Right cardiac atrium (tissue), 5 donors: ENCODE measurements around the gene LMCD1. TPM values are rescaled to one million over a fixed set of nuclear protein-coding genes. Genes with fewer than 3 reads are reported as not detected.
A peak's percentile ranks its signal among the peaks of the same experiment; 100 is the strongest.

Source experiments
- ATAC-seq, 2 donors: fragments of 200-7000 bp; cut with Tn5 transposase; one replicate each; pipeline versions ENCODE4 v1.8.0 to v1.9.1; 2020; ENCODE audit warnings: moderate library complexity in 2 of 2, mild to moderate bottlenecking in 1 of 2
- DNase-seq, 3 donors: peaks; one replicate each; pipeline ENCODE4 v3.0.0-alpha.2; 2020
- H3K27ac ChIP-seq: one replicate; pipeline ENCODE4 v1.5.1; 2013; ENCODE audit warnings: mild to moderate bottlenecking, low read length, control low read depth, moderate library complexity
- H3K27me3 ChIP-seq: one replicate; pipeline ENCODE4 v1.6.1; 2013; ENCODE audit not compliant: control insufficient read depth, insufficient read depth
- H3K4me1 ChIP-seq: one replicate; pipeline ENCODE4 v1.6.1; 2013; ENCODE audit warnings: low read length; ENCODE audit not compliant: control insufficient read depth, insufficient read depth
- H3K4me3 ChIP-seq: one replicate; pipeline ENCODE4 v1.5.1; 2013; ENCODE audit warnings: low read length, control low read depth
- H3K9me3 ChIP-seq: one replicate; pipeline ENCODE4 v1.6.1; 2013; ENCODE audit warnings: low read length; ENCODE audit not compliant: control insufficient read depth
- WGBS: extraction: QIAGEN DNeasy Blood & Tissue Kit; methylation state at CpG from one replicate; pipeline ENCODE4 v1.1.7; 2013; 5-methylcytosine and 5-hydroxymethylcytosine counted together
- intact Hi-C, 4 donors: fragments of 100-400 bp; cut with DNase I; formaldehyde crosslinking; loops; one replicate each; pipeline versions ENCODE4 v1.11.0 to v1.14.0; 2022 to 2023
- polyA plus RNA-seq: library from polyadenylated mRNA; stranded (reverse); fragments of 200-250 nt; gene quantifications from one replicate; pipeline ENCODE4 v1.2.3, GENCODE V29; 2013
- total RNA-seq, 4 donors: library from RNA; stranded (reverse); fragmentation: NEBNext Ultra II Directional; extraction: Animal tissue kit (Norgen Biotek cat#: 25700); gene quantifications; one replicate each; pipeline ENCODE4 v1.2.1, GENCODE V29; 2021
- donor health status: healthy with polysubstance abuse.
- donor health status: DM: no; HTN: yes; CAD: no.
- donor health status: DM: no; HTN: no; CAD: no.
- donor health status: DM: no; HTN: yes; CAD: no; lungs with severe emphysema.
- donor health status: DM: yes; HTN: yes; CAD: no.

LMCD1 gene
- total and polyA plus RNA-seq, 5 donors, result 43.4 to 57.8 (median 53.5) TPM

GRCh38 chr3:8504611-8504973 is 3.0 kb downstream of the LMCD1 start:
- no peaks in the 10 kb centered on the region for H3K27me3 ChIP-seq
- H3K27ac ChIP-seq, result peak overlapping the region; percentile 57
- no peak for DNase-seq
- H3K4me1 ChIP-seq, result peaks cover 19% of the 10 kb centered on the region
- H3K9me3 ChIP-seq, result no peaks in the 10 kb centered on the region
- WGBS, result 49% methylated on average over 4 of the region's 4 CpGs
- no peak for ATAC-seq
- H3K4me3 ChIP-seq, result peak overlapping the region; percentile 29
- intact Hi-C loops, result loop anchor here in 1 of 4 donors (10.0 kb wide), 1 partner anchor 50 kb away; no protein-coding TSS in a partner anchor

GRCh38 chr3:8505621-8506020 is 4.0 kb downstream of the LMCD1 start:
- DNase-seq (peak in 1 of 3 donors; percentile 51), ATAC-seq (no peak)
- 21% methylated on average over 3 of the region's 3 CpGs for WGBS
- Histone ChIP-seq H3K9me3 (no peaks in the 10 kb centered on the region), H3K4me3 (no peak overlapping the region), H3K27ac (peak overlapping the region; percentile 64), H3K27me3 (no peaks in the 10 kb centered on the region), H3K4me1 (peaks cover 19% of the 10 kb centered on the region)
- intact Hi-C loops, result loop anchor here in 1 of 4 donors (10.0 kb wide), 1 partner anchor 49 kb away; no protein-coding TSS in a partner anchor

GRCh38 chr3:8506571-8507061 is 5.0 kb downstream of the LMCD1 start:
- peaks cover 19% of the 10 kb centered on the region for H3K4me1 ChIP-seq
- 40% methylated on average over 6 of the region's 6 CpGs for WGBS
- peak overlapping the region; percentile 83 for H3K27ac ChIP-seq
- DNase-seq, result no peak
- intact Hi-C loops, result loop anchor here in 1 of 4 donors (10.0 kb wide), 1 partner anchor 48 kb away; no protein-coding TSS in a partner anchor
- peak in 1 of 2 donors; percentile 10 for ATAC-seq
- H3K27me3 ChIP-seq, result no peaks in the 10 kb centered on the region
- no peak overlapping the region for H3K4me3 ChIP-seq
- no peaks in the 10 kb centered on the region for H3K9me3 ChIP-seq

GRCh38 chr3:8507496-8507895 is 5.9 kb downstream of the LMCD1 start:
- Histone ChIP-seq H3K4me1 (peaks cover 18% of the 10 kb centered on the region), H3K27me3 (no peaks in the 10 kb centered on the region), H3K4me3 (no peak overlapping the region), H3K9me3 (no peaks in the 10 kb centered on the region), H3K27ac (no peak overlapping the region)
- ATAC-seq (no peak), DNase-seq (no peak)
- intact Hi-C loops, result loop anchor here in 1 of 4 donors (10.0 kb wide), 1 partner anchor 47 kb away; no protein-coding TSS in a partner anchor
- WGBS, result 53% methylated on average over 3 of the region's 3 CpGs

- no peaks in the 10 kb centered on the region for H3K27me3 ChIP-seq
- 65% methylated on average over 6 of the region's 6 CpGs for WGBS
- H3K4me3 ChIP-seq, result no peak overlapping the region
- peaks cover 11% of the 10 kb centered on the region for H3K4me1 ChIP-seq
- ATAC-seq (peak in 1 of 2 donors; percentile 44), DNase-seq (no peak)
- H3K9me3 ChIP-seq, result no peaks in the 10 kb centered on the region
- no peak overlapping the region for H3K27ac ChIP-seq
- intact Hi-C loops, result loop anchor here in 1 of 4 donors (10.0 kb wide), 1 partner anchor 45 kb away; no protein-coding TSS in a partner anchor
Observed at GRCh38 chr3:8509961-8510360, 8.3 kb downstream of the LMCD1 start.

GRCh38 chr3:8512234-8512633 is 10.6 kb downstream of the LMCD1 start:
- no peaks in the 10 kb centered on the region for H3K27me3 ChIP-seq
- ATAC-seq, result no peak
- intact Hi-C loops, result no loop called here

GRCh38 chr3:8516047-8516661 is 14.5 kb downstream of the LMCD1 start:
- H3K9me3 ChIP-seq, result no peaks in the 10 kb centered on the region
- peak; percentile 35 to 42 for ATAC-seq
- H3K27me3 ChIP-seq, result no peaks in the 10 kb centered on the region
- no peak overlapping the region for H3K4me3 ChIP-seq
- no peaks in the 10 kb centered on the region for H3K4me1 ChIP-seq
- WGBS, result 57% methylated on average over 9 of the region's 9 CpGs
- H3K27ac ChIP-seq, result no peak overlapping the region
- DNase-seq, result peak in 2 of 3 donors; percentile 24 to 60
- intact Hi-C loops, result no loop called here

More at GRCh38 chr3:8512234-8512633, 10.6 kb downstream of the LMCD1 start:
- no peak for DNase-seq
- no peaks in the 10 kb centered on the region for H3K9me3 ChIP-seq
- WGBS, result 99% methylated on average over 1 of the region's 1 CpG
- no peak overlapping the region for H3K4me3 ChIP-seq
- no peak overlapping the region for H3K27ac ChIP-seq
- H3K4me1 ChIP-seq, result peaks cover 2% of the 10 kb centered on the region

GRCh38 chr3:8516783-8517182 is 15.2 kb downstream of the LMCD1 start:
- H3K4me3 ChIP-seq, result no peak overlapping the region
- ATAC-seq (no peak), DNase-seq (no peak)
- no peak overlapping the region for H3K27ac ChIP-seq
- WGBS, result 88% methylated on average over 2 of the region's 2 CpGs
- H3K27me3 ChIP-seq, result no peaks in the 10 kb centered on the region
- intact Hi-C loops, result no loop called here
- H3K4me1 ChIP-seq, result no peaks in the 10 kb centered on the region
- no peaks in the 10 kb centered on the region for H3K9me3 ChIP-seq

- no peaks in the 10 kb centered on the region for H3K9me3 ChIP-seq
- peaks cover 2% of the 10 kb centered on the region for H3K4me1 ChIP-seq
- intact Hi-C loops, result no loop called here
- H3K27ac ChIP-seq, result no peak overlapping the region
- H3K4me3 ChIP-seq, result no peak overlapping the region
- WGBS, result 69% methylated on average over 2 of the region's 2 CpGs
- H3K27me3 ChIP-seq, result no peaks in the 10 kb centered on the region
- no peak for DNase-seq
- no peak for ATAC-seq
Observed at GRCh38 chr3:8517487-8517886, 15.9 kb downstream of the LMCD1 start.

GRCh38 chr3:8518138-8518537 is 16.5 kb downstream of the LMCD1 start:
- ATAC-seq, result no peak
- Histone ChIP-seq H3K4me3 (no peak overlapping the region), H3K4me1 (peaks cover 2% of the 10 kb centered on the region), H3K9me3 (no peaks in the 10 kb centered on the region), H3K27me3 (no peaks in the 10 kb centered on the region), H3K27ac (no peak overlapping the region)
- 83% methylated on average over 2 of the region's 2 CpGs for WGBS
- intact Hi-C loops, result no loop called here
- DNase-seq, result no peak

GRCh38 chr3:8519156-8519555 is 17.5 kb downstream of the LMCD1 start:
- H3K4me3 ChIP-seq, result no peak overlapping the region
- no peaks in the 10 kb centered on the region for H3K27me3 ChIP-seq
- no peaks in the 10 kb centered on the region for H3K9me3 ChIP-seq
- DNase-seq, result no peak
- WGBS, result 72% methylated on average over 3 of the region's 3 CpGs
- H3K4me1 ChIP-seq, result peaks cover 3% of the 10 kb centered on the region
- intact Hi-C loops, result no loop called here
- no peak overlapping the region for H3K27ac ChIP-seq
- no peak for ATAC-seq
